Colon (tissue), 2 donors: Measurements from ENCODE around the gene KIRREL1.

ENCODE experiments used
- FAIRE-seq: peaks from 2 replicates; lab custom pipeline; 2012; peaks lifted over from hg19 to GRCh38; lab: Jason Lieb, UNC
- donor health status: control.
- donor health status: control.

Gene KIRREL1

GRCh38 chr1:158076441-158076840 is 83.0 kb downstream of the KIRREL1 start:
- no peak for FAIRE-seq

GRCh38 chr1:158077411-158078256 is 84.2 kb downstream of the KIRREL1 start:
- no peak for FAIRE-seq

- FAIRE-seq = no peak
These were observed 85.2 kb downstream of the KIRREL1 start for GRCh38 chr1:158078569-158079080.

- FAIRE-seq = no peak
These were observed 86.6 kb downstream of the KIRREL1 start for GRCh38 chr1:158080066-158080465.

GRCh38 chr1:158084336-158084735 is 90.9 kb downstream of the KIRREL1 start:
- FAIRE-seq = no peak

GRCh38 chr1:158084747-158085146 is 91.3 kb downstream of the KIRREL1 start:
- no peak for FAIRE-seq

GRCh38 chr1:158087320-158087927 is 94.0 kb downstream of the KIRREL1 start:
- FAIRE-seq = no peak

- FAIRE-seq = no peak
These were observed 96.0 kb downstream of the KIRREL1 start for GRCh38 chr1:158089476-158089875.

GRCh38 chr1:158089925-158090637 is 96.6 kb downstream of the KIRREL1 start:
- no peak for FAIRE-seq

- no peak for FAIRE-seq
These were observed 99.9 kb downstream of the KIRREL1 start for GRCh38 chr1:158093376-158093775.

GRCh38 chr1:158094571-158094970 is 101.1 kb downstream of the KIRREL1 start:
- FAIRE-seq = no peak

GRCh38 chr1:158095737-158096335 is 102.4 kb downstream of the KIRREL1 start:
- FAIRE-seq = no peak

GRCh38 chr1:158098256-158098655 is 104.8 kb downstream of the KIRREL1 start:
- FAIRE-seq = no peak

GRCh38 chr1:158099185-158099584 is 105.7 kb downstream of the KIRREL1 start:
- FAIRE-seq = no peak

GRCh38 chr1:158100498-158100897 is 107.1 kb downstream of the KIRREL1 start:
- FAIRE-seq = no peak

- FAIRE-seq = no peak
These were observed 108.0 kb downstream of the KIRREL1 start for GRCh38 chr1:158101455-158101854.

GRCh38 chr1:158101927-158102326 is 108.5 kb downstream of the KIRREL1 start:
- no peak for FAIRE-seq

- no peak for FAIRE-seq
These were observed 109.6 kb downstream of the KIRREL1 start for GRCh38 chr1:158102881-158103674.

GRCh38 chr1:158103861-158104522 is 110.5 kb downstream of the KIRREL1 start:
- FAIRE-seq = no peak

- FAIRE-seq = no peak
These were observed 111.4 kb downstream of the KIRREL1 start for GRCh38 chr1:158104891-158105290.
